Measurements from ENCODE around the gene BIRC7. TPM values are rescaled to one million over a fixed set of nuclear protein-coding genes. Genes with fewer than 3 reads are reported as not detected.

The BIRC7 gene
- total and polyA plus RNA-seq, 2 donors from 2014 or later: 0.30 to 4.0 TPM

DNA sequence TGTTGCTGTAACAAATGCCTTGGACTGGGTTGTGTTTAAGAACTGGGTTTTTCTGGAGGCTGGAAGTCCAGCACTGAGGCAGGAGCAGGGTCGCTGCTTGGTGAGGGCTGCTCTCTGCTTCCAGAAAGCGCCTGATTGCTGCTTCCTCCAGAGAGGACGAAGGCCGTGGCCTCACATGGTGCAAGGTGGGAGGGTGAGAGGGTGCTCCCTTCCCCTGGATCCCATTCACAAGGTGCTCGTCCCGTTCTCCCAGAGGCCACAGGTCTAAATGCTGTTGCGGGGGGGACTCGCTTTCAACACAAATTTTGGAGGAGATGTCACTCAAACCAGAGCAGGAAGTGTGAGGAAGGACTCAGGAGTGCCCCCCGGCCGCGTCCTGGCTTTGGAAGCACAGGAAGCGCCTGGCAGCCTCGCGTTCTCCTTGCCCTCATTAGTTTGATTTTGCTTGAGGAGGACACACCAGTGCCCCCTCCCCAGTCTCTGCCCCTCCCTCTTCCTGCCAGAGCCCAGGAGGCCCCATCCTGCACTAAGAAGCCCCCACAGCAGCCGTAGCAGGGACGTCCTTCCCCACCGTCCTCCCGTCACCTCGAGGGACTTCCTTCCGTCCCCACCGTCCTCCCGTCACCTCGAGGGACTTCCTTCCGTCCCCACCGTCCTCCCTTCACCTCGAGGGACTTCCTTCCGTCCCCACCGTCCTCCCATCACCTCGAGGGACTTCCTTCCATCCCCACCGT lies 26.3 kb downstream of the BIRC7 start:
- Histone ChIP-seq H3K27me3 (ENCODE audit: control insufficient read depth, insufficient read depth, low read length) (no peaks in the 10 kb centered on the region), H3K36me3 (ENCODE audit: control insufficient read depth in 2 of 3, insufficient read depth in 3 of 3, low read length in 3 of 3) (no peaks in the 10 kb centered on the region), H3K27ac (ENCODE audit: low read depth in 2 of 2, low read length in 2 of 2) (no peak overlapping the region), H3K4me1 (ENCODE audit: control insufficient read depth in 2 of 3, insufficient read depth in 2 of 3, low read depth in 1 of 3, low read length in 3 of 3) (no peaks in the 10 kb centered on the region), H3K9me3 (ENCODE audit: control insufficient read depth in 2 of 3, insufficient read depth in 1 of 3, low read length in 3 of 3) (no peaks in the 10 kb centered on the region), H3K9ac (ENCODE audit: low read length in 3 of 3) (no peak overlapping the region), H3K4me3 (ENCODE audit: low read length in 3 of 3) (no peak overlapping the region)
- TF ChIP-seq, protein P1, sequence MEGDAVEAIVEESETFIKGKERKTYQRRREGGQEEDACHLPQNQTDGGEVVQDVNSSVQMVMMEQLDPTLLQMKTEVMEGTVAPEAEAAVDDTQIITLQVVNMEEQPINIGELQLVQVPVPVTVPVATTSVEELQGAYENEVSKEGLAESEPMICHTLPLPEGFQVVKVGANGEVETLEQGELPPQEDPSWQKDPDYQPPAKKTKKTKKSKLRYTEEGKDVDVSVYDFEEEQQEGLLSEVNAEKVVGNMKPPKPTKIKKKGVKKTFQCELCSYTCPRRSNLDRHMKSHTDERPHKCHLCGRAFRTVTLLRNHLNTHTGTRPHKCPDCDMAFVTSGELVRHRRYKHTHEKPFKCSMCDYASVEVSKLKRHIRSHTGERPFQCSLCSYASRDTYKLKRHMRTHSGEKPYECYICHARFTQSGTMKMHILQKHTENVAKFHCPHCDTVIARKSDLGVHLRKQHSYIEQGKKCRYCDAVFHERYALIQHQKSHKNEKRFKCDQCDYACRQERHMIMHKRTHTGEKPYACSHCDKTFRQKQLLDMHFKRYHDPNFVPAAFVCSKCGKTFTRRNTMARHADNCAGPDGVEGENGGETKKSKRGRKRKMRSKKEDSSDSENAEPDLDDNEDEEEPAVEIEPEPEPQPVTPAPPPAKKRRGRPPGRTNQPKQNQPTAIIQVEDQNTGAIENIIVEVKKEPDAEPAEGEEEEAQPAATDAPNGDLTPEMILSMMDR (IDR thresholded peaks at IDR 0.05; ENCODE audit: borderline replicate concordance, extremely low read depth, insufficient read depth): no peak
- DNase-seq: peak in 1 of 5 donors; percentile 74
- intact Hi-C loops (cut with DNase I): no loop called here
- FAIRE-seq: no peak

DNA sequence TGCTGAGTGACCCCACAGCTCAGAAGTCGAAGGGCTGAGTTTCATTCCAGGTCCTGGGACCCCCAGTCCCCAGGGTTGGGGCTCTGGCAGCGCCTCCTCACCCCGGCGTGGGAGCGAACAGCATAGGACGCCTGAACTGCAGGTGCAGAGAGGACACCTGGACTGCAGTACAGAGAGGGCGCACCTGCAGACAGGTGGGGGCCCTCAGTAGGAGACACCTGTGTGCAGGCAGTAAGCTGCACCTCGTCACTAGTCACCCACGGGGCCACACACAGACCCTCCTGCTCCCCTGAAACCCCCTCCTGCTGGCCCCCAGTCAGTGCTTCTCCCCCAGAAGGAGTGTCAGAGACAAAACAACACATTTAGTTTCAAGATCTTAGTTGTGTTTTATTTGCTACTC lies 27.1 kb downstream of the BIRC7 start:
- Histone ChIP-seq H3K27me3 (ENCODE audit: control insufficient read depth, insufficient read depth, low read length) (no peaks in the 10 kb centered on the region), H3K4me1 (ENCODE audit: control insufficient read depth in 2 of 3, insufficient read depth in 2 of 3, low read depth in 1 of 3, low read length in 3 of 3) (peaks cover 0 to 3% (median 0%) of the 10 kb centered on the region in 3 donors), H3K4me3 (ENCODE audit: low read length in 3 of 3) (no peak overlapping the region), H3K27ac (ENCODE audit: low read depth in 2 of 2, low read length in 2 of 2) (no peak overlapping the region), H3K9ac (ENCODE audit: low read length in 3 of 3) (no peak overlapping the region), H3K9me3 (ENCODE audit: control insufficient read depth in 2 of 3, insufficient read depth in 1 of 3, low read length in 3 of 3) (no peaks in the 10 kb centered on the region), H3K36me3 (ENCODE audit: control insufficient read depth in 2 of 3, insufficient read depth in 3 of 3, low read length in 3 of 3) (no peaks in the 10 kb centered on the region)
- no peak for DNase-seq
- intact Hi-C loops (cut with DNase I): no loop called here
- TF ChIP-seq, protein P1 (IDR thresholded peaks at IDR 0.05; ENCODE audit: borderline replicate concordance, extremely low read depth, insufficient read depth): no peak
- no peak for FAIRE-seq

DNA sequence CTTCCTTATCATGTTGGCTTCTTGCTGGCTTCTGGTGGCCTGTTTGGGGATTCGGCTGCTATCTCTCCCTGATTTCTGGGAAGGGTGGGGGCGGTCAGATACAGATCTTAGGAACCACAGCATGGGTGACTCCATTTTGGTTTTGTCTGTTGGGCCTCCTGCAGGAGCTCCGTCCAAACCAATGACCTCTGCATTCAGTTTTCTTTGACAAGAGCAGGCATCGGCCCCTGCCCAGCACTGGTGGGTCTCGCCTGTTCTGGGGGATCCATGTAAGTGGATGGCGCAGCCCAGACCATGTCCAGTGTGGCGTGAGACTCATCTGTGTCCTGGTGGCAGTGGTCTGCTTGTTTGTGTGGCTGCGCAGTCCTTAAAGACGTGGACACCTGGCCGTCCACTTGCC lies 28.3 kb downstream of the BIRC7 start:
- TF ChIP-seq, protein P1 (IDR thresholded peaks at IDR 0.05; ENCODE audit: borderline replicate concordance, extremely low read depth, insufficient read depth): no peak
- no peaks in the 10 kb centered on the region for H3K27me3 ChIP-seq (ENCODE audit: control insufficient read depth, insufficient read depth, low read length)
- H3K4me1 ChIP-seq (ENCODE audit: control insufficient read depth in 2 of 3, insufficient read depth in 2 of 3, low read depth in 1 of 3, low read length in 3 of 3): peaks cover 0 to 3% (median 0%) of the 10 kb centered on the region in 3 donors
- no peak overlapping the region for H3K4me3 ChIP-seq (ENCODE audit: low read length in 3 of 3)
- intact Hi-C loops (cut with DNase I): no loop called here
- H3K9me3 ChIP-seq (ENCODE audit: control insufficient read depth in 2 of 3, insufficient read depth in 1 of 3, low read length in 3 of 3): no peaks in the 10 kb centered on the region
- no peak for DNase-seq
- H3K27ac ChIP-seq (ENCODE audit: low read depth in 2 of 2, low read length in 2 of 2): no peak overlapping the region
- H3K36me3 ChIP-seq (ENCODE audit: control insufficient read depth in 2 of 3, insufficient read depth in 3 of 3, low read length in 3 of 3): no peaks in the 10 kb centered on the region
- H3K9ac ChIP-seq (ENCODE audit: low read length in 3 of 3): no peak overlapping the region
- no peak for FAIRE-seq
